ENCODE measurements around the gene FBXO36.

- TF ChIP-seq CTCF (IDR thresholded peaks at IDR 0.05) (no peak), POLR2A (IDR thresholded peaks at IDR 0.05) (no peak)
These were observed 47.6 kb downstream of the FBXO36 start for GRCh38 chr2:229969921-229970320.

Measured in thyroid gland (tissue), 4 donors.